Measurements from ENCODE around the gene CACNA1D.

Gene CACNA1D

GRCh38 chr3:53694046-53694445 lies 199.6 kb downstream of the CACNA1D start:
- DNase-seq = no peak

- DNase-seq = no peak
These were observed 200.4 kb downstream of the CACNA1D start for GRCh38 chr3:53694666-53695323.

- DNase-seq = no peak
These were observed 200.9 kb downstream of the CACNA1D start for GRCh38 chr3:53695324-53695690.

GRCh38 chr3:53696401-53697172 lies 202.2 kb downstream of the CACNA1D start:
- no peak for DNase-seq

- DNase-seq = no peak
These were observed 206.0 kb downstream of the CACNA1D start for GRCh38 chr3:53700441-53700840.

GRCh38 chr3:53702776-53703530 lies 208.5 kb downstream of the CACNA1D start:
- DNase-seq = no peak

- no peak for DNase-seq
These were observed 209.4 kb downstream of the CACNA1D start for GRCh38 chr3:53703630-53704362.

- no peak for DNase-seq
These were observed 209.9 kb downstream of the CACNA1D start for GRCh38 chr3:53704363-53704725.

- DNase-seq = no peak
These were observed 210.8 kb downstream of the CACNA1D start for GRCh38 chr3:53705024-53705745.

- no peak for DNase-seq
These were observed 211.4 kb downstream of the CACNA1D start for GRCh38 chr3:53705774-53706173.

GRCh38 chr3:53707222-53707621 lies 212.8 kb downstream of the CACNA1D start:
- no peak for DNase-seq

GRCh38 chr3:53708001-53708621 lies 213.7 kb downstream of the CACNA1D start:
- DNase-seq = no peak

GRCh38 chr3:53709256-53709655 lies 214.8 kb downstream of the CACNA1D start:
- DNase-seq = no peak

GRCh38 chr3:53709860-53710674 lies 215.7 kb downstream of the CACNA1D start:
- DNase-seq = peak; percentile 47

- DNase-seq = no peak
These were observed 217.0 kb downstream of the CACNA1D start for GRCh38 chr3:53711387-53711786.

- no peak for DNase-seq
These were observed 218.5 kb downstream of the CACNA1D start for GRCh38 chr3:53712817-53713388.

GRCh38 chr3:53713626-53714025 lies 219.2 kb downstream of the CACNA1D start:
- no peak for DNase-seq

- DNase-seq = no peak
These were observed 221.5 kb downstream of the CACNA1D start for GRCh38 chr3:53715815-53716483.

GRCh38 chr3:53716998-53717397 lies 222.6 kb downstream of the CACNA1D start:
- no peak for DNase-seq

GRCh38 chr3:53718462-53718861 lies 224.1 kb downstream of the CACNA1D start:
- DNase-seq = no peak

Measured in CD4-positive, alpha-beta T cell treated with Interferon gamma for 1 hour (primary cell).